ENCODE data around the gene CCDC186.

Gene CCDC186

DNA sequence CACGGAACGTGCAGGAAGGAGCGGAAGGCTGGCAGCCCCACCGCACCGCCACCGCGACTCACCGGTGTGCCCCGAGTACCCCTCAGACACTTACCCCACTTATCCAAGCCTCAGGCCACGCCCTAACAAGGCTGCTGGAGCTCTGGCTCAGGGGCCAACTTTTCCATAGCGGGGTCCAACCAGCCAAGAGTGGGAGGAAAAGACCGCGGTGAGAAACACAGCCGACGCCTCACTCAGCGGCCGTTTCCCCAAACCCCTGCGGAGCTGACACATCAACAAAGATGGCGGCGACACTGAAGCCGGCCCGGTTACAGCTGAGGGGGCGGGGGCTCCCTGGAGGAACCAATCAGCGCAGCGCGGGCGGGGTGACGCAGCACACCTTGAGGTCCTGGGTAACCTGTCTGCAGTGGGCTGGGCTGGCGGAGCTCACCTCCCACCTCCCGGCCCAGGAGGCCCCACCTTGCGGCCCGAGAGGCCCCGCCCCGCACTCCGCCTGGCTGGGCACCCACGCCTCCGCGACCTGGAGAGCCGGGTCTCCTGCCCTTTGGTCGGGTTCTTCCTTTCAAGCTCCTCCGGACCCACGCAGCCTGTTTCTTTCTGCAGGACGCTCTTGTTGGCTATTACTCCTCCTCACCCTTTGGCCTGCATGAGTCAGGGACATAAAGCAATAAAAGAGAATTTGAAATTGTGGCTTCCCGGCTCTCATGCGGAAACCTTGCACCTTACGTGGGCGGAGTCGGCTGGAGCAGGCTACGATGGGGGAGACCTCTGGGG lies at the start of gene CCDC186:
Gene CCDC186, minus strand, starts transcription at position 283 of the 774 bp plus-strand sequence. CDS start 10,935 bp downstream, outside the sequence.
- FAIRE-seq = peak; percentile 66

DNA sequence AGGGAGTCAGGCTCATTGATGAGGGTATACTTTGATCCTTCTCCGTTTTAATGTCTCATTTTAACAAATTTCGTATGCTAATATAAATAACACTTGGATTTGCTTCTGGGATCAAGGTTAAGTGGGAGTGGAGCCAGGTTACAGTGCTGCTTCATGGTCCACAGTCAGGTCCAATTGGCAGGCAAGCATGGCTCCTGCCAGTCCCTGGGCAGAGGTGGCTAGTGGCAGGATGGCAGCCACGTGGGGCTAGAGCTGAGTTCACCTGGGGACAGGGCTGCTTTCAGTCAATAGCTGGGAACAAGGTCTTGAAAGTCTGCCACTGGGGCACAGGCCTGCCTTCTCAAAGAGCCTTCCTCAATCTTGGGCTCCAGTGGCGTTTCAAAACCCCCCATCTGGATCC lies 49.1 kb upstream of the CCDC186 start:
- FAIRE-seq = no peak

DNA sequence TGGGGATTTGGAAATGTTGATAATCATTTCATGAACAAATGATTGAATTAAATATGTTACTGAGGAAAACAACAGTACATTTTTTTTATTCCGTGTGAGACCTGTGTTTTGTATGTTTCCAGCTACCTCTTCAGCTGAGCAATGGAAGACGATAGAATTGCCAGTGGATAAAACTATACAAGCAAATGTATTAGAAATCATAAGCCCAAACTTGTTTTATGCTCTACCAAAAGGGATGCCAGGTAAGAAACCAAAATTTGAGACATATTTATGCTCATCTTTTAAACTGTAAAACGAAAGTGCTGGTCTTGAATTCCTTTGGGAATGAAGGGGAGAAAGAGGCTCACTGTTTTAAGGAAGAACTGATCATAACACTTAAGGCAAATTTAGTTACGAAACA lies 47.2 kb upstream of the CCDC186 start:
- FAIRE-seq = no peak

GRCh38 chr10:114220281-114220680 lies 46.3 kb upstream of the CCDC186 start:
- FAIRE-seq = no peak

GRCh38 chr10:114215033-114215432 lies 41.0 kb upstream of the CCDC186 start:
- no peak for FAIRE-seq

GRCh38 chr10:114212153-114212552 lies 38.1 kb upstream of the CCDC186 start:
- no peak for FAIRE-seq

GRCh38 chr10:114208351-114208750 lies 34.3 kb upstream of the CCDC186 start:
- FAIRE-seq = no peak

DNA sequence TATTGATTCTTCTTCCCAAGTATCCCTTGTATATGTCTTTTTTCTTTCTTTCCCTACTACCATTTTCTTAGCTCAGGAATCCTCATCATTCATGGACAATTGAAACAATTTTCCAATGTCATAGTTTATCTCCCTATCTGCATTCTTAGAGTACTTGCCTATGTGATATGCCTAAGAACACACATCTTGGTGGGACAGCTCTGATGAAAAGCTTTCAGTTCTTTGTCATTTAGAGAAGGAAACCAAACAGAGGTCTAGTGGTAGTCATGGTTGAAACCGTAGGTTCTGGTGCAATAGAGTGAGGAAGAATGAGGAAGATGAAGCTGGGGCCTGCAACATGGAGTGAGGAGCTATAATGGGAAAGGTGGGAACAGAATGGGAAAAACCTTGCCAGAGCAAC lies 33.3 kb upstream of the CCDC186 start:
- no peak for FAIRE-seq

DNA sequence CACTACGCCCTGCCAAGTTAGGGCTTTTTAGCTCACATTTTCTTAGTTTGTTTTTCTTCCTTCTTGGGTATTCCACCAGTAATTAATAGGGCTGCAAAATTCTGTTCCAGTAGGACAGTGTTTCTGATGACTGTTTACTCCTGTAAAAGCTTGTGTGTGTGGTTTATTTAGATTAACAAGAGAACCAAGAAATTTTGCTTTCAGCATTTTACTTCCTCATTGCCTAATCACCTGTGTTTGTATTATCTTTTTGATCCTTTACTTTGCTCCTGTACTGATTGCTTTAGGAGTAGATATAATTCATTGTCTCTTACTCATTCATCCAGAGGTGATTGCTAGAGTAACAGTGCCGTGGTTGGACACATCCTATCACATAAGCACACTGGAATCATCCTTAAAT lies 32.9 kb upstream of the CCDC186 start:
- no peak for FAIRE-seq

DNA sequence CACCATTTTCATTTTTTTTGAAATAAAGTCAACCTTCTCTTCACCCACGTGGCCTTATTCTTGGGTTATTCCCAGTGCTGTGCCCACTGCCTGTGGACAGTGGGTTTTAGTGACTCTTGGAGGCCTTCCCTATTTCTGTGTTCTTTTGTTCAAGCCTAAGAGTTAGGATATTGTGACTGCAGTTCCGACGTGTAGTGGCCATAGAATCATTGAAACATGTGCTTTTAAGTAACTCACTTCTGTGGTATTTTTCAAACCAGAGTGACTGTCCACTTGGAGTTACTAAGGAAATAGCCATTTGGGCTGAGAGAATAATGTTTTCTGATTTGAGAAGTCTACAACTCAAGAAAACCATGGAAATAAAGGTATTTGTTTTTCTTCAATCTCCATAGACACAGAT lies 28.8 kb upstream of the CCDC186 start:
- no peak for FAIRE-seq

GRCh38 chr10:114199239-114199638 lies 25.2 kb upstream of the CCDC186 start:
- FAIRE-seq = no peak

- FAIRE-seq = no peak
These were observed 21.1 kb upstream of the CCDC186 start for GRCh38 chr10:114195079-114195478.

- no peak for FAIRE-seq
These were observed 15.7 kb upstream of the CCDC186 start for GRCh38 chr10:114189700-114190099.

DNA sequence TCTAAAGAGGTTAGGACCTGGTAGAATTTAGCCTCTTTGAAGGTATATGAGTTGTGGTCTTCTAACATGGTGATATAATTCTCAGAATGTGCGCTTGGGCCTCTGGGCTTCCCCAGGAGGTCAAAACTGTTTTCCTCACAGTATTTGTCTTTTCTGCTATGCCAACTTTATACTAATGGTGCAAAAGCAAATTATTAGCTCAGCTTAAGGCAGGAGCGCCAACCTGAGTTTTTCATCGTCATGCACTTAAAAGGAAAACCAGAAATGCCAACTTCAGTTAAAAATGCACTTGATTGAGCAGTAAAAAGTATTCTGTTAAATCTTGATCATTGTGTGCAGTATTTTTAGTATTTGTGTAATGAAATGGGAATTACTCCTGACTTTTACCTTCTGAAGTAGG lies 14.9 kb upstream of the CCDC186 start:
- no peak for FAIRE-seq

DNA sequence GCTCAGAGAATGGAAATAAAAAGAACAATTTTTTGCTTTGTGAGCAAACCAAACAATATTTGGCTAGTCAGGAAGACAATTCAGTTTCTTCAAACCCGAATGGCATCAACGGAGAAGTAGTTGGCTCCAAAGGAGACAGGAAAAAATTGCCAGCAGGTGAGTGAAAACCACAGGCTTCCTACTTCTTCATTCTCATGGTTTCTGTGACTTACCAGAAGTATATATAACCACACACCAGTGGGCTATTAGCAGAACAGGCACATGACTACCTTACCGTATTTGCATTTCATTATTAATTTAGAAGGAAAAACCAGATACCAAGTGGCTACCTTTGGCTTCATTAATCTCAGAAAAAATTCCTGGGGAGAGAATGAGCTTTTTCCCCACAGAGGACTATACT lies 14.0 kb upstream of the CCDC186 start:
- FAIRE-seq = no peak

DNA sequence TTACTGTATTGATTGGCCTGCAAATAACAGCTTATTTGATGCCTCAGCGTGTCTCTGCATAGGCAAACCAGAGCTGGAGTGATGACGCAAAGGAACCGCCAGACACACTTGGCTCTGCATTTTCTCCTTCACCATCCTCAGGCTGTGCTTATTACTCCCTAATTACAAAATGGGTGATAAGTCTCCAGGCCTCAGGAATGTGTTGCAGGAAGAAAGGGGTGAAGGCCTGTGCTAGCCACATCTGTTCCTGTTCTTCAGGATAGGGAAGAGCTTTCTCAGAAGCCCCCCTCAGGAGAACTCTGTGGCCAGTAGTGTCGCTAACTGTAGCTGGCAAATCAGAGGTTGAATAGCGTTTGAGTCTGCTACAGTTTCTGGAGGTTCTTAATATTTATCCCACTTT lies 10.3 kb upstream of the CCDC186 start:
- no peak for FAIRE-seq

GRCh38 chr10:114183563-114183962 lies 9.6 kb upstream of the CCDC186 start:
- no peak for FAIRE-seq

DNA sequence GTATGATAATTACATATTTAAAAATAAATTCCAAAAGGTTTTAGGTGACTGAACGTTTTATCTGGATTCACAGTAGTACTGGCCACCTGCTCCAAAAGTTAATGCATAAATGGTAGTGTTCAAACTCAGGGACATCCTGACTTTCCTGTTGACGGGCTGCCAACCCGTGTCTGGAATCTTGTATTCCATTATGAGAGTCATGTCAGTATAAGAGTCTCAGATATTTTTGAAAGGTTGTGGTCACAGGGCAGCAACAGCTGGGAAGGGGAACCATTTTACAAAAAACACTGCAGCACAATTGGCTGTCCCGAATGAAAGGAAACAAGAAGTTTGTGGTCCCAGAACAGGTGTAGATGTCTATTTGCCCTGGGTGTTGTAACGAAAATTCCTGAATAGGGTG lies 8.0 kb upstream of the CCDC186 start:
- FAIRE-seq = no peak

DNA sequence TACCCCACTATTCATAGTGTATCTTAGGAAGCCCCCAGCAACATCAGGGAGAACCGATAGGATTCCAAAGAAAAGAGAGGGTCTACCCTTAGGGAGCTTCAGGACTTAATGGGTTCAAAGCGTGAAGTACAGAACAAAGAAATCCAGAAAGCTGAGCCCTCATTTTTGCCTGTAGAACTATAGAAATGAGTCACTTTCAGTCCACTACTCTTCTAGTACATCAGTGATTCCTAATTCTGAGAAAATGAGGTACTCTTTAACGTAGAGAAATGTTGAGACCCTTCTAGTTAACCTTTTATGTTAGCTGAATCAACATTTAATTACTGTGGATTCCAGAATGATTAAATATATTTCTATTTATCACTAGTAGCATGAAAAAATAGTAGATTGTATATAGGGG lies 6.9 kb upstream of the CCDC186 start:
- FAIRE-seq = peak; percentile 71

DNA sequence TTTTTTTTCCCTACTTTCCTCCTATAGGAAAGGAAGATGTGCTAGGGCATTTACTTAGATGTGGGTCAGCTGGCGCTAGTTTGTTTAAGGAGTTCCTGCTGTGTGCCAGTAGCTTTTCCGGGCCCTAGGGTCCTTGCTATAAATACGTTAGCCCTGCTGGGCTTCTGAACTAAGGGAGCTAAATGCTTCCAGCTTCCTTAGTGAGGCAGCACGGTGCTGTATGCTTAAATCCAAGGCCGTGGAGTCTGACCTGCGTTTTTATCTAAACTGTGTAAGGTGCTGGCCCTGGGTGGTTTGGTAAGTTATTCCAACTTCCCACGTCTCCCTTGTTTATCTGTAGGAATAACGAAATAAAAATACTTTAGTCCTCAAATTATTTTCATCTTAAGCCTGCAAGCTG lies 5.7 kb upstream of the CCDC186 start:
- FAIRE-seq = no peak

DNA sequence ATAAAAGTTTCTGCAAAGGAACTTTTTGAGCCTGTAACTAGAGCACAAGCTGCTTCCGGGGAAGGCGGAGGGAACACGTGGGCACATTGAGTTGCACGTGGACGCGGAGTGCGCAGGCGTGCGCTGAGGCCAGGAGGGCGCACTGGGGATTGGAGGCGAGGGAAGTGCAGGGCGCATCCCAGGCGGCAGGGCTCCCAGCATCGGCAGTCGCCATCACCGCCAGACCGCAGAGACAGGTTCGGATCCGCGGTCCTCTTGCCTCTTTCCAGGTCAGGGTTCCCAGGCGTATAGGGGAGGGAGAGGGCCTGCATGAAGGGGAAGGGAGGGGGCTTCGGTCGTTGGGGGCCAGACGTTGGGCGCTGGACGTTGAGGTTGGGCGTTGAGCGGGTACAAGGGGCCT lies 5.1 kb upstream of the CCDC186 start, which contains the start of gene TDRD1:
Gene TDRD1, plus strand, starts transcription at position 206 of the 400 bp plus-strand sequence. CDS start 8,479 bp downstream, outside the sequence.
- no peak for FAIRE-seq

DNA sequence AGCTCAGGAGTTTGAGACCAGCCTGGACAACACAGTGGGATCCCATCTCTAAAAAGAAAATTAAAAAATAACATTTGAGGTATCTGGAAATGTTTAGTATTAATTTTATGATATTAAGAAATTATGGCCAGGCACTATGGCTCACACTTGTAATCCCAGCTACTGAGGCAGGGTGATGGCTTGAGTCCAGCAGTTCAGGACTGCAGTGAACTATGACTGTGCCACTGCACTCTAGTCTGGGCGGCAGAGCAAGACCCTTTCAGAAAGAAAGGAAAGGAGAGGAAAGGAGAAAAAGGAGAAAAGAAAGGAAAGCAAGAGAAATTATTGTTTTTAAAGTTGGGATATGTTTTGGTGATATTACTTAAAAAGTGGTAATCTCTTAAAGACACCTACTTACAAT lies 2.5 kb upstream of the CCDC186 start:
- no peak for FAIRE-seq

- no peak for FAIRE-seq
These were observed 1.7 kb upstream of the CCDC186 start for GRCh38 chr10:114175667-114176066.

- FAIRE-seq = no peak
These were observed 739 bp upstream of the CCDC186 start for GRCh38 chr10:114174695-114175188.

GRCh38 chr10:114173603-114173920 lies 441 bp downstream of the CCDC186 start:
- FAIRE-seq = no peak

Data from islet of Langerhans (tissue), 1 donor.